H1 (cell line): ENCODE measurements around the gene PIAS4. TPM values are rescaled to one million over a fixed set of nuclear protein-coding genes. Genes with fewer than 3 reads are reported as not detected.

Experiments
- CHD7 ChIP-seq: fragments of 300-600 bp; sonication (generic); IDR thresholded peaks from 2 replicates; pipeline ENCODE4 v1.7.1; 2012; ENCODE audit warnings: low read length, moderate library complexity, mild to moderate bottlenecking, inconsistent platforms; ENCODE audit not compliant: insufficient replicate concordance
- GABPA ChIP-seq: IDR thresholded peaks from 2 replicates; pipeline ENCODE4 v1.6.1; 2011; ENCODE audit warnings: mild to moderate bottlenecking, low read length, moderate library complexity, borderline replicate concordance; ENCODE audit not compliant: insufficient read depth
- HDAC2 ChIP-seq, 2 experiments: fragments of 300-600 bp in 1 of 2; sonication (generic) in 1 of 2; IDR thresholded peaks; 2 replicates each; pipeline ENCODE4 v1.6.1; 2011 to 2012; ENCODE audit warnings: low read depth in 2 of 2, low read length in 2 of 2, mild to moderate bottlenecking in 2 of 2, moderate library complexity in 2 of 2, borderline replicate concordance in 1 of 2, inconsistent platforms in 1 of 2
- POLR2AphosphoS5 ChIP-seq: IDR thresholded peaks from 2 replicates; pipeline ENCODE4 v1.6.1; 2011; ENCODE audit warnings: low read depth, low read length
- SAP30 ChIP-seq: fragments of 300-600 bp; sonication (generic); IDR thresholded peaks from 2 replicates; pipeline ENCODE4 v1.7.1; 2012; ENCODE audit warnings: low read length, moderate library complexity, mild to moderate bottlenecking, inconsistent platforms; ENCODE audit not compliant: insufficient read depth, insufficient replicate concordance
- SIN3A ChIP-seq, 2 experiments: IDR thresholded peaks in 1 of 2; conservative IDR thresholded peaks in 1 of 2; 2 replicates each; pipeline ENCODE4 v1.6.1; 2011 to 2012; ENCODE audit warnings: low read length in 2 of 2, improper control_type of control experiment in 1 of 2, low read depth in 1 of 2, mild to moderate bottlenecking in 1 of 2
- SIX5 ChIP-seq: IDR thresholded peaks from 2 replicates; pipeline ENCODE4 v1.6.1; 2011; ENCODE audit warnings: mild to moderate bottlenecking, low read depth, low read length
- SP1 ChIP-seq: IDR thresholded peaks from 2 replicates; pipeline ENCODE4 v1.6.1; 2011; ENCODE audit warnings: low read depth, low read length
- TAF1 ChIP-seq: IDR thresholded peaks from 2 replicates; pipeline ENCODE4 v1.6.1; 2011; ENCODE audit warnings: mild to moderate bottlenecking, low read depth, low read length
- polyA plus RNA-seq, 7 experiments: library from polyadenylated mRNA; depleted of rRNA in 3 of 7; stranded (reverse) in 5 of 7; unstranded in 2 of 7; fragments of >200 nt in 5 of 7; fragments of 200-250 nt in 2 of 7; gene quantifications; 1 replicate in 5 of 7; 2 replicates in 1 of 7; 4 replicates in 1 of 7; pipeline versions ENCODE4 v1.2.1 to v1.2.3, GENCODE V29; 2011 to 2013; ENCODE audit warnings: missing spikeins in 2 of 7, mixed read lengths in 2 of 7
- total RNA-seq: library from RNA; stranded (reverse); fragmentation: NEBNext Ultra II Directional; extraction: Animal tissue kit (Norgen Biotek cat#: 25700); gene quantifications from 2 replicates; pipeline ENCODE4 v1.2.1, GENCODE V29; 2021

The PIAS4 gene
- total and polyA plus RNA-seq, 2 of the 8 experiments (the other 6 are each of a cell fraction or from before 2014, with no cell fraction given) = 30.2 to 51.4 TPM

- TF ChIP-seq CHD7 (no peak), SAP30 (no peak), SIN3A (conservative IDR thresholded peaks at IDR 0.05 in 1 of 2, IDR thresholded peaks at IDR 0.05 in 1 of 2; ENCODE audit: low read depth in 1 of 2, low read length in 2 of 2) (0 out of 4 replicates have a peak, but pooled peaks of 1 of the 2 experiments have one; percentile 40), HDAC2 (IDR thresholded peaks at IDR 0.05; ENCODE audit: borderline replicate concordance in 1 of 2, low read depth in 2 of 2, low read length in 2 of 2) (no peak), SIX5 (peak; percentile 3; the same call in 1 of the 2 replicates), SP1 (peak; percentile 5; the same call in 1 of the 2 replicates), POLR2AphosphoS5 (peak; percentile 47), GABPA (no peak), TAF1 (no peak)
These were observed 30.9 kb upstream of the PIAS4 start (continued) for GRCh38 chr19:3976495-3977241.
